B cell (primary cell): ENCODE measurements around the gene PPP1R14D.

Source experiments
- CTCF ChIP-seq: fragments of 200-600 bp; IDR thresholded peaks from one replicate; pipeline ENCODE4 v1.8.0; 2022; ENCODE audit warnings: antibody characterized with exemption, mild to moderate bottlenecking
- EZH2 ChIP-seq: IDR thresholded peaks from 2 replicates; pipeline ENCODE4 v1.6.1; 2012; ENCODE audit warnings: borderline replicate concordance, low read depth, mild to moderate bottlenecking, moderate library complexity, low read length; ENCODE audit not compliant: insufficient read depth, poor library complexity, severe bottlenecking

- TF ChIP-seq CTCF (no peak), EZH2 (no peak)
Measured at GRCh38 chr15:40845511-40846284, 17.2 kb upstream of the PPP1R14D start.
